ENCODE measurements around the gene OR6N2. TPM values are rescaled to one million over a fixed set of nuclear protein-coding genes. Genes with fewer than 3 reads are reported as not detected.

The OR6N2 gene
- total RNA-seq, 1 experiment from 2014 or later, result not detected

DNA sequence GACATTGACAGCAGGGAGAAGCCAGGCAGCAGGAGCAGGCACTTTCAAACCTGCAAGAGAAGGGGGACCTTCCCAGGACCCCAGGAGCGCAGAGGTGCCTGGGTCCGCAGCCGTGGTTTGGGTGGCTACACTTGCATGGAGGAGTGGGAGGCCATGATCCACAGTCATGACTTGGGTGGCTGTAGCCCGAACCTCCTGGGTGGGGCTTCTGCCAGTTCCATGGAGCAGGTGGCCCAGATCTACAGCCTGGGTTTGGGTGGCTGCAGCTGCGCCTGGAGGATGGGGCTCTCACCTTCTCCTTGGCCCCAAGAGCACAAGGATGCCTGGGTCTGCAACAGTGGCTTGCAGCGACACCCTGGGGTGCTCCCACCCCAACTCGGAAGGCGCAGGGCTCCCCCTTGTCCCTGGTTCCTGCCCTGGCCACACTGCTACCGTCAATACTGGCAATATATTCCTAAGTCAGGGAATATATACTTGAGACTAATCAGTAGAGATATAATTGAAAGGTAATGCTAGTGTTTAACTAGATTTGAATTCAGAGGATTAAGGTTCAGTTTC is 28.8 kb downstream of the OR6N2 start:
- H3K4me1 Mint-ChIP-seq, result no peaks in the 10 kb centered on the region
- H2AFZ ChIP-seq (ENCODE audit: low read length), result no peak overlapping the region
- no CpG with 5 or more reads among the region's 9 CpGs for WGBS (ENCODE audit: extremely low coverage, insufficient read length, low lambda C conversion rate)
- peak overlapping the region in 1 of 3 experiments; percentile 57; a peak in 1 of 7 replicates for H3K27ac Mint-ChIP-seq
- H3K23ac ChIP-seq (ENCODE audit: insufficient read length, low read depth, low read length), result no peak overlapping the region
- no peak overlapping the region for H3T11ph ChIP-seq (ENCODE audit: low read length)
- no peaks in the 10 kb centered on the region for H3K79me2 ChIP-seq (ENCODE audit: insufficient read depth, low read length)
- H3K27me3 Mint-ChIP-seq (ENCODE audit: low read depth), result peaks cover 2% of the 10 kb centered on the region; the same call in 1 of the 2 replicates
- no peak overlapping the region for H2BK120ac ChIP-seq (ENCODE audit: low read depth, low read length, poor library complexity, severe bottlenecking)
- H3K9ac ChIP-seq (ENCODE audit: extremely low read depth, insufficient read length, low read length), result no peak overlapping the region
- no peak overlapping the region for H4K5ac ChIP-seq (ENCODE audit: insufficient read length, low read depth, low read length)
- H2AK5ac ChIP-seq (ENCODE audit: insufficient read length, low read length), result no peak overlapping the region
- H3K18ac ChIP-seq (ENCODE audit: insufficient read length, low read depth, low read length), result no peak overlapping the region
- H2BK20ac ChIP-seq (ENCODE audit: low read depth, low read length, poor library complexity, severe bottlenecking), result no peak overlapping the region
- H2BK15ac ChIP-seq (ENCODE audit: low read depth, low read length), result no peak overlapping the region
- no peaks in the 10 kb centered on the region; a peak in 1 of 5 replicates for H3K9me3 Mint-ChIP-seq
- no peaks in the 10 kb centered on the region for H3K79me1 ChIP-seq (ENCODE audit: insufficient read depth, low read depth, low read length, poor library complexity, severe bottlenecking)
- H3K23me2 ChIP-seq (ENCODE audit: insufficient read length, low read depth, low read length, poor library complexity, severe bottlenecking), result no peaks in the 10 kb centered on the region
- H3K4me1 ChIP-seq (ENCODE audit: insufficient read depth, low read length), result no peaks in the 10 kb centered on the region
- H3K56ac ChIP-seq (ENCODE audit: insufficient read length, low read depth, low read length), result no peak overlapping the region
- no peak overlapping the region for H2BK5ac ChIP-seq (ENCODE audit: insufficient read length, low read length)
- TF ChIP-seq, protein P1, sequence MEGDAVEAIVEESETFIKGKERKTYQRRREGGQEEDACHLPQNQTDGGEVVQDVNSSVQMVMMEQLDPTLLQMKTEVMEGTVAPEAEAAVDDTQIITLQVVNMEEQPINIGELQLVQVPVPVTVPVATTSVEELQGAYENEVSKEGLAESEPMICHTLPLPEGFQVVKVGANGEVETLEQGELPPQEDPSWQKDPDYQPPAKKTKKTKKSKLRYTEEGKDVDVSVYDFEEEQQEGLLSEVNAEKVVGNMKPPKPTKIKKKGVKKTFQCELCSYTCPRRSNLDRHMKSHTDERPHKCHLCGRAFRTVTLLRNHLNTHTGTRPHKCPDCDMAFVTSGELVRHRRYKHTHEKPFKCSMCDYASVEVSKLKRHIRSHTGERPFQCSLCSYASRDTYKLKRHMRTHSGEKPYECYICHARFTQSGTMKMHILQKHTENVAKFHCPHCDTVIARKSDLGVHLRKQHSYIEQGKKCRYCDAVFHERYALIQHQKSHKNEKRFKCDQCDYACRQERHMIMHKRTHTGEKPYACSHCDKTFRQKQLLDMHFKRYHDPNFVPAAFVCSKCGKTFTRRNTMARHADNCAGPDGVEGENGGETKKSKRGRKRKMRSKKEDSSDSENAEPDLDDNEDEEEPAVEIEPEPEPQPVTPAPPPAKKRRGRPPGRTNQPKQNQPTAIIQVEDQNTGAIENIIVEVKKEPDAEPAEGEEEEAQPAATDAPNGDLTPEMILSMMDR (conservative IDR thresholded peaks at IDR 0.05), result no peak
- H3K4me2 ChIP-seq (ENCODE audit: insufficient read depth, insufficient read length, low read length), result no peak overlapping the region
- H4K91ac ChIP-seq (ENCODE audit: insufficient read length, low read depth, low read length), result no peak overlapping the region
- no peaks in the 10 kb centered on the region for H3K9me3 ChIP-seq (ENCODE audit: control insufficient read depth, low read depth, low read length)
- H2BK12ac ChIP-seq (ENCODE audit: insufficient read length, low read depth, low read length), result no peak overlapping the region
- no peak overlapping the region; the same call in 1 of the 2 replicates for H3K14ac ChIP-seq (ENCODE audit: insufficient read depth, low read length)
- no peak overlapping the region for H3K4me3 Mint-ChIP-seq
- no peaks in the 10 kb centered on the region for H4K20me1 ChIP-seq (ENCODE audit: control insufficient read depth, insufficient read depth, insufficient read length)
- no peak for DNase-seq
- H3K4ac ChIP-seq (ENCODE audit: low read depth, low read length), result no peak overlapping the region
- H4K8ac ChIP-seq (replicated peaks; ENCODE audit: insufficient read length, low read depth, low read length), result no peak overlapping the region
- no peak overlapping the region for H3K27ac ChIP-seq (ENCODE audit: insufficient read length, low read depth, low read length)
- H3K27me3 ChIP-seq (ENCODE audit: insufficient read depth, low read length), result no peaks in the 10 kb centered on the region
- H3K36me3 Mint-ChIP-seq (ENCODE audit: insufficient read depth in 1 of 3, low read depth in 3 of 3), result no peaks in the 10 kb centered on the region

Measured in H9 (cell line).